ENCODE data around the gene NMT2. TPM values are rescaled to one million over a fixed set of nuclear protein-coding genes. Genes with fewer than 3 reads are reported as not detected.

Gene NMT2
- total RNA-seq (2021; ENCODE audit: unreplicated experiment) (14.3 TPM), Bru-seq, nascent RNA (percentile 64 among the genes with signal in this experiment), BruChase-seq, experiment 1, labeled RNA remaining after a 2-hour chase (percentile 58 among the genes with signal in this experiment), BruChase-seq, experiment 2, labeled RNA remaining after a 6-hour chase (percentile 65 among the genes with signal in this experiment)
- polyA plus RNA-seq (2012; ENCODE audit: insufficient read length) = 6.5 TPM
- long read RNA-seq, partial matches to known transcripts = 3 of 18 reads
- long read RNA-seq, other reads (novel, unspliced or antisense) = 10 of 18 reads

DNA sequence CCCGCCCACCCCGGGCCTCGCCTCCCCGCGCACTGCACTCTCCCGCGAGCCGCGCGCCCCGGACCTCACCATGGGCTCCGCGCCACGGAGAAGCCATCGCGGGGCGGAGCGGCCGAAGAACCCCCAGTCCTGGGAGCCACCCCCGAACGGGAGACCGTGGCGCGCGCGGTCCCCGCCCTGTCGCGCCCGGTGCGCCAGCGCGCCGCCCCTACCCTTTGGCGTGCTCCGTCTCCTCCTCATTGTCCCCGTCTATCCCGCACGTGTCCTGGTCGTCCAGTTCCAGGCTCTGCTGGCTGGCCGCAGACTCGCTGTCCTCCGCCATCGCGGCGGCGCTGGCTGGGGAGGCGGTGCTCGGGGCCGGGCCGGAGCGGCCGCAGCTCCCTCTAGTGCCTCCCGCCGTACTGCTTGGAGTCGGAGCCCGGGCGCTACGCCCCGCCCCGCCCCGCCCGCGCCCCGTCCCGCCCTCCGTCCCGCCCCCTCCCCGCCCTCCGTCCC is at the start of gene NMT2:
Gene NMT2, minus strand, starts transcription at position 403 of the 495 bp plus-strand sequence. Its CDS starts 81 bp downstream, at position 322.
- Histone ChIP-seq H3K27ac (ENCODE audit: low read length) (peak within 1 kb of the TSS; percentile 79), H3K4me3 (ENCODE audit: low read depth in 2 of 2, low read length in 2 of 2) (peak within 1 kb of the TSS; percentile 64 to 70), H3K36me3 (ENCODE audit: control insufficient read depth, insufficient read depth, low read length) (no peaks in the 10 kb centered on the region; the same call in 1 of the 2 replicates), H3K27me3 (ENCODE audit: control insufficient read depth, insufficient read depth, low read length) (no peaks in the 10 kb centered on the region), H3K9me3 (ENCODE audit: control insufficient read depth, insufficient read depth, low read depth, low read length) (no peaks in the 10 kb centered on the region), H3K4me1 (ENCODE audit: control insufficient read depth, insufficient read depth, low read length) (peaks cover 16% of the 10 kb centered on the region)
- in situ Hi-C loops (cut with HindIII; ENCODE audit: low pct_unique_long_range_greater_than_20kb, low sequenced_read_pairs) = no loop called here
- BruUV-seq (replicated peaks) = no TSS peak
- TF ChIP-seq TCF7L2 (IDR thresholded peaks at IDR 0.05; ENCODE audit: low read depth, low read length) (no peak), SIN3A (IDR thresholded peaks at IDR 0.05; ENCODE audit: borderline replicate concordance, insufficient read depth, low read depth, low read length) (0 out of 2 replicates have a peak, but pooled peaks have one; percentile 20), POLR2AphosphoS5 (IDR thresholded peaks at IDR 0.05; ENCODE audit: low read depth, low read length) (peak; percentile 53; the same call in 1 of the 2 replicates)
- TF ChIP-seq, protein P1, sequence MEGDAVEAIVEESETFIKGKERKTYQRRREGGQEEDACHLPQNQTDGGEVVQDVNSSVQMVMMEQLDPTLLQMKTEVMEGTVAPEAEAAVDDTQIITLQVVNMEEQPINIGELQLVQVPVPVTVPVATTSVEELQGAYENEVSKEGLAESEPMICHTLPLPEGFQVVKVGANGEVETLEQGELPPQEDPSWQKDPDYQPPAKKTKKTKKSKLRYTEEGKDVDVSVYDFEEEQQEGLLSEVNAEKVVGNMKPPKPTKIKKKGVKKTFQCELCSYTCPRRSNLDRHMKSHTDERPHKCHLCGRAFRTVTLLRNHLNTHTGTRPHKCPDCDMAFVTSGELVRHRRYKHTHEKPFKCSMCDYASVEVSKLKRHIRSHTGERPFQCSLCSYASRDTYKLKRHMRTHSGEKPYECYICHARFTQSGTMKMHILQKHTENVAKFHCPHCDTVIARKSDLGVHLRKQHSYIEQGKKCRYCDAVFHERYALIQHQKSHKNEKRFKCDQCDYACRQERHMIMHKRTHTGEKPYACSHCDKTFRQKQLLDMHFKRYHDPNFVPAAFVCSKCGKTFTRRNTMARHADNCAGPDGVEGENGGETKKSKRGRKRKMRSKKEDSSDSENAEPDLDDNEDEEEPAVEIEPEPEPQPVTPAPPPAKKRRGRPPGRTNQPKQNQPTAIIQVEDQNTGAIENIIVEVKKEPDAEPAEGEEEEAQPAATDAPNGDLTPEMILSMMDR (IDR thresholded peaks at IDR 0.05) = peak; percentile 45
- TF ChIP-seq, protein P2, sequence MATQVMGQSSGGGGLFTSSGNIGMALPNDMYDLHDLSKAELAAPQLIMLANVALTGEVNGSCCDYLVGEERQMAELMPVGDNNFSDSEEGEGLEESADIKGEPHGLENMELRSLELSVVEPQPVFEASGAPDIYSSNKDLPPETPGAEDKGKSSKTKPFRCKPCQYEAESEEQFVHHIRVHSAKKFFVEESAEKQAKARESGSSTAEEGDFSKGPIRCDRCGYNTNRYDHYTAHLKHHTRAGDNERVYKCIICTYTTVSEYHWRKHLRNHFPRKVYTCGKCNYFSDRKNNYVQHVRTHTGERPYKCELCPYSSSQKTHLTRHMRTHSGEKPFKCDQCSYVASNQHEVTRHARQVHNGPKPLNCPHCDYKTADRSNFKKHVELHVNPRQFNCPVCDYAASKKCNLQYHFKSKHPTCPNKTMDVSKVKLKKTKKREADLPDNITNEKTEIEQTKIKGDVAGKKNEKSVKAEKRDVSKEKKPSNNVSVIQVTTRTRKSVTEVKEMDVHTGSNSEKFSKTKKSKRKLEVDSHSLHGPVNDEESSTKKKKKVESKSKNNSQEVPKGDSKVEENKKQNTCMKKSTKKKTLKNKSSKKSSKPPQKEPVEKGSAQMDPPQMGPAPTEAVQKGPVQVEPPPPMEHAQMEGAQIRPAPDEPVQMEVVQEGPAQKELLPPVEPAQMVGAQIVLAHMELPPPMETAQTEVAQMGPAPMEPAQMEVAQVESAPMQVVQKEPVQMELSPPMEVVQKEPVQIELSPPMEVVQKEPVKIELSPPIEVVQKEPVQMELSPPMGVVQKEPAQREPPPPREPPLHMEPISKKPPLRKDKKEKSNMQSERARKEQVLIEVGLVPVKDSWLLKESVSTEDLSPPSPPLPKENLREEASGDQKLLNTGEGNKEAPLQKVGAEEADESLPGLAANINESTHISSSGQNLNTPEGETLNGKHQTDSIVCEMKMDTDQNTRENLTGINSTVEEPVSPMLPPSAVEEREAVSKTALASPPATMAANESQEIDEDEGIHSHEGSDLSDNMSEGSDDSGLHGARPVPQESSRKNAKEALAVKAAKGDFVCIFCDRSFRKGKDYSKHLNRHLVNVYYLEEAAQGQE (IDR thresholded peaks at IDR 0.05; ENCODE audit: insufficient read depth in 1 of 2, low read depth in 2 of 2, low read length in 1 of 2) = no peak
- CTCF ChIA-PET = interaction anchor here (0.7 to 0.8 kb wide), 2 partner anchors 12 to 584 kb away, joined by 4 to 5 read pairs; no protein-coding TSS in a partner anchor
- DNase-seq (ENCODE audit: low read depth, low spot score) = no peak
- intact Hi-C loops (cut with micrococcal nuclease; ENCODE audit: unreplicated experiment) = no loop called here
- POLR2A ChIA-PET = no interaction called here
- peak; percentile 94 for ATAC-seq

DNA sequence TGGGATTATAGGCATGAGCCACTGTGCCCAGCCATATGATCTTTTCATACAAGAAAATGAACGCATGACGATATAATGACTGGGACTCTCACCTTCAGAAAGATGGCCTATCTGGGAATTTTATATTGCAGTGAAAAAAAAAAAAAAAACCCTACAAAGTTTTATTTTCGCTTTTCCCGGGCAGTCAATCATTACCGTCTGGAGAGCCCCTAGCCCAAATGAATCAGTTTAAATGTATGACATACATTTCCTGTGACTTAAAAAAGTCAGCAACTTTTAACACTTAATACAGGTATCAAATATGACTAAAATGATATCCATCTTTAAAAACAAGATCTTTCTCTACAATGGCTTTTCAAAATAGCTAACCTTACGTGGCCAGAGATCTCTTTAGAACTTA is 48.2 kb upstream of the NMT2 start:
- Histone ChIP-seq H3K27me3 (ENCODE audit: control insufficient read depth, insufficient read depth, low read length) (no peaks in the 10 kb centered on the region), H3K4me1 (ENCODE audit: control insufficient read depth, insufficient read depth, low read length) (no peaks in the 10 kb centered on the region), H3K9me3 (ENCODE audit: control insufficient read depth, insufficient read depth, low read depth, low read length) (no peaks in the 10 kb centered on the region), H3K27ac (ENCODE audit: low read length) (no peak overlapping the region), H3K36me3 (ENCODE audit: control insufficient read depth, insufficient read depth, low read length) (no peaks in the 10 kb centered on the region), H3K4me3 (ENCODE audit: low read depth in 2 of 2, low read length in 2 of 2) (no peak overlapping the region)
- POLR2A ChIA-PET = no interaction called here
- TF ChIP-seq, protein P2 (IDR thresholded peaks at IDR 0.05; ENCODE audit: insufficient read depth in 1 of 2, low read depth in 2 of 2, low read length in 1 of 2) = no peak
- TF ChIP-seq TCF7L2 (IDR thresholded peaks at IDR 0.05; ENCODE audit: low read depth, low read length) = no peak
- no peak for TF ChIP-seq POLR2AphosphoS5 (IDR thresholded peaks at IDR 0.05; ENCODE audit: low read depth, low read length)
- no peak for TF ChIP-seq SIN3A (IDR thresholded peaks at IDR 0.05; ENCODE audit: borderline replicate concordance, insufficient read depth, low read depth, low read length)
- TF ChIP-seq, protein P1 (IDR thresholded peaks at IDR 0.05) = no peak
- CTCF ChIA-PET = no interaction called here
- ATAC-seq (no peak), DNase-seq (ENCODE audit: low read depth, low spot score) (no peak)
- no TSS peak for BruUV-seq (replicated peaks)
- intact Hi-C loops (cut with micrococcal nuclease; ENCODE audit: unreplicated experiment) (no loop called here), in situ Hi-C loops (cut with HindIII; ENCODE audit: low pct_unique_long_range_greater_than_20kb, low sequenced_read_pairs) (no loop called here)

Measured in Panc1 (cell line).